ENCODE results near the gene KCNB1. TPM values are rescaled to one million over a fixed set of nuclear protein-coding genes. Genes with fewer than 3 reads are reported as not detected.

The KCNB1 gene
- total and polyA plus RNA-seq, 2 of the 4 experiments (the other 2 are of a cell fraction) = 0.05 TPM; not detected in 1

GRCh38 chr20:49349078-49349477, 133.4 kb downstream of the KCNB1 start:
- CTCF ChIA-PET = no interaction called here
- POLR2A ChIA-PET (ENCODE audit: unreplicated experiment) = no interaction called here

More at GRCh38 chr20:49349078-49349477, 133.4 kb downstream of the KCNB1 start:
- Histone ChIP-seq H3K18ac (ENCODE audit: low read depth, low read length) (no peak overlapping the region), H4K8ac (ENCODE audit: low read depth in 2 of 2, low read length in 2 of 2) (no peak overlapping the region), H2AK9ac (replicated peaks; ENCODE audit: low read depth, low read length, poor library complexity) (no peak overlapping the region), H3K9me3 (ENCODE audit: control insufficient read depth, insufficient read depth, low read length) (no peaks in the 10 kb centered on the region), H3K9me1 (ENCODE audit: insufficient read depth, low read length) (peaks cover 7% of the 10 kb centered on the region; the same call in 1 of the 2 replicates), H3K14ac (replicated peaks; ENCODE audit: low read depth, low read length) (no peak overlapping the region), H2BK20ac (ENCODE audit: low read depth, low read length) (no peak overlapping the region), H2BK5ac (ENCODE audit: low read depth, low read length, poor library complexity, severe bottlenecking) (no peak overlapping the region), H4K20me1 (ENCODE audit: insufficient read depth, low read length) (no peaks in the 10 kb centered on the region), H2BK15ac (ENCODE audit: low read depth, low read length) (no peak overlapping the region), H3K4me3 (ENCODE audit: insufficient read depth, low read depth, low read length) (no peak overlapping the region), H3K56ac (ENCODE audit: extremely low read depth, insufficient read depth, low read length) (no peak overlapping the region), H2BK120ac (ENCODE audit: low read depth, low read length) (no peak overlapping the region), H4K91ac (ENCODE audit: insufficient read depth, low read depth, low read length) (no peak overlapping the region), H3K4me1 (ENCODE audit: control insufficient read depth, insufficient read depth, low read length) (peaks cover 7% of the 10 kb centered on the region; the same call in 1 of the 2 replicates), H3K4me2 (ENCODE audit: low read depth, low read length) (no peak overlapping the region), H3K79me1 (ENCODE audit: low read depth in 1 of 2, low read length in 2 of 2) (no peaks in the 10 kb centered on the region), H3K23ac (ENCODE audit: low read depth, low read length) (no peak overlapping the region), H3K4ac (ENCODE audit: low read depth, low read length) (no peak overlapping the region), H3K9ac (ENCODE audit: low read depth, low read length) (no peak overlapping the region), H3K27me3 (ENCODE audit: control insufficient read depth, insufficient read depth, low read length) (peaks cover 32% of the 10 kb centered on the region), H3K27ac (ENCODE audit: insufficient read depth, low read length) (no peak overlapping the region), H2AK5ac (ENCODE audit: low read depth, low read length) (no peak overlapping the region), H3K36me3 (ENCODE audit: control insufficient read depth, insufficient read depth, low read length) (no peaks in the 10 kb centered on the region), H4K5ac (ENCODE audit: low read depth, low read length) (no peak overlapping the region), H2AFZ (replicated peaks; ENCODE audit: low read length, poor library complexity) (no peak overlapping the region)
- no TSS peak for BruUV-seq (replicated peaks)
- WGBS, 2 experiments (ENCODE audit: extremely low coverage in 2 of 2, insufficient read length in 1 of 2) = 94% methylated on average over 1 of the region's 1 CpG; no CpG with 5 or more reads in 1 of the 2 experiments
- no peak for ATAC-seq (ENCODE audit: low read depth)
- in situ Hi-C loops (cut with MboI; ENCODE audit: low sequenced_read_pairs) = loop anchor here (25.0 kb wide), 1 partner anchor 513 kb away; no protein-coding TSS in a partner anchor
- intact Hi-C loops (cut with micrococcal nuclease) = no loop called here
- no peak for TF ChIP-seq BHLHE40 (IDR thresholded peaks at IDR 0.05; ENCODE audit: low read depth, low read length)
- no peak for DNase-seq
- dilution Hi-C loops (cut with HindIII; ENCODE audit: low sequenced_read_pairs, unreplicated experiment) = no loop called here

Measured in IMR-90 (cell line).